NCI-H748 (cell line): ENCODE data around the gene DAZ4.
"Not testable (repeated sequence)": the region's sequence is repeated elsewhere in the genome, so short reads cannot be mapped to it uniquely, and the experiment has no call there.

ENCODE experiments used
- DNase-seq: peaks from one replicate; lab custom pipeline; 2025; ENCODE audit not compliant: unreplicated experiment; lab: John Stamatoyannopoulos, UW

Gene DAZ4

GRCh38 chrY:24833619-24834018 lies at the start of gene DAZ4:
DAZ4 (plus strand) TSS chrY:24833919; CDS start chrY:24834127, 208 bp downstream.
- not testable (repeated sequence) for DNase-seq

- not testable (repeated sequence) for DNase-seq
These were observed 20.4 kb upstream of the DAZ4 start, which contains the start of gene DAZ3 for GRCh38 chrY:24813293-24813692. DAZ3 (minus strand) TSS chrY:24813393; CDS start chrY:24813185, 208 bp downstream.

GRCh38 chrY:24821836-24822235 lies 11.9 kb upstream of the DAZ4 start:
- DNase-seq: not testable (repeated sequence)

DNA sequence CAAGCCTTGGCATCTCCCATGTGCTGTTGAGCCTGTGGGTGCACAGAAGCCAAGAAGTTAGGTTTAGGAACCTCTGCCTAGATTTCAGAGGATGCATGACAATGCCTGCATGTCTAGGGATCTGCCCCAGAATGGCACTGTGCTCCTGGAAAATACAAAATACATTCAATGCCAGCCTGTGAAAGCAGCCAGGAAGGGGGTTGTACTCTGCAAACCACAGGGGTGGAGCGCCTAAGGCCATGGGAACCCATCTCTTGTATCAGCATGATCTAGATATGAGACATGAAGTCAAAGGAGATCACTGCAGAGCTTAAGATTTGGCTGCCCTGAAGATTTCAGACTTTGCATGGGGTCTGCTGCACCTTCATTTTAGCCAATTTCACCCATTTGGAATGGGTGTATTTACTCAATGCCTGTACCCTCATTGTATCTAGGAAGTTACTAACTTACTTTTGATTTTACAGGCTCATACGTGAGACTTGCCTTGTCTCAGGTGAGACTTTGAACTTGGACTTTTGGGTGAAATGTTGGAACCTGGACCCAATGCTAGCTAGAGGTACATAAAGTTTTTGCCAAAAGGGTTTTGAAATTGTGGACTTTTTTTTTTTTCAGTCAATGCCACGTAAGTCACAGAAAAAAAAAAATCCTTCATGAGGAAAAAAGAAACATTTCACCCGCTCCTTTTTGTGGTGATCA lies 9.4 kb upstream of the DAZ4 start:
- DNase-seq: not testable (repeated sequence)

- not testable (repeated sequence) for DNase-seq
These were observed 8.7 kb upstream of the DAZ4 start for GRCh38 chrY:24825069-24825468.
